Trophoblast cell (in vitro differentiated cells and primary cell): ENCODE results near the gene C12orf57.
A peak's percentile ranks its signal among the peaks of the same experiment; 100 is the strongest.

Experiments
- DNase-seq, 2 donors: peaks; one replicate each; pipeline ENCODE4 v3.0.0-alpha.2; 2016
- H2AFZ ChIP-seq: 2 replicates; pipeline ENCODE4 v1.6.1; 2013; ENCODE audit warnings: low read length, moderate library complexity, mild to moderate bottlenecking; ENCODE audit not compliant: insufficient read depth, poor library complexity
- H2AK5ac ChIP-seq: 2 replicates; pipeline ENCODE4 v1.6.1; 2013; ENCODE audit warnings: mild to moderate bottlenecking, low read length
- H2BK120ac ChIP-seq: 2 replicates; pipeline ENCODE4 v1.6.1; 2013; ENCODE audit warnings: low read length, mild to moderate bottlenecking, moderate library complexity; ENCODE audit not compliant: insufficient read depth, poor library complexity
- H2BK12ac ChIP-seq: 2 replicates; pipeline ENCODE4 v1.6.1; 2013; ENCODE audit warnings: mild to moderate bottlenecking, low read length, moderate library complexity
- H2BK5ac ChIP-seq: 2 replicates; pipeline ENCODE4 v1.6.1; 2013; ENCODE audit warnings: low read length, low read depth, moderate library complexity, mild to moderate bottlenecking; ENCODE audit not compliant: poor library complexity
- H3K14ac ChIP-seq: 2 replicates; pipeline ENCODE4 v1.6.1; 2013; ENCODE audit warnings: mild to moderate bottlenecking, low read length
- H3K18ac ChIP-seq: 2 replicates; pipeline ENCODE4 v1.6.1; 2013; ENCODE audit warnings: mild to moderate bottlenecking, low read length
- H3K23ac ChIP-seq: 2 replicates; pipeline ENCODE4 v1.6.1; 2013; ENCODE audit warnings: low read length
- H3K27ac ChIP-seq: 2 replicates; pipeline ENCODE4 v1.5.1; 2013; ENCODE audit warnings: low read depth, mild to moderate bottlenecking, inconsistent platforms, low read length, moderate library complexity
- H3K27me3 ChIP-seq: 2 replicates; pipeline ENCODE4 v1.6.1; 2013; ENCODE audit warnings: inconsistent platforms, mild to moderate bottlenecking, low read length, moderate library complexity; ENCODE audit not compliant: insufficient read depth
- H3K36me3 ChIP-seq, 2 experiments: 1 replicate in 1 of 2; 2 replicates in 1 of 2; pipeline ENCODE4 v1.6.1; 2013; ENCODE audit warnings: low read length in 2 of 2, mild to moderate bottlenecking in 2 of 2, moderate library complexity in 1 of 2; ENCODE audit not compliant: insufficient read depth in 2 of 2, control insufficient read depth in 1 of 2
- H3K4ac ChIP-seq: 2 replicates; pipeline ENCODE4 v1.6.1; 2013; ENCODE audit warnings: low read depth, mild to moderate bottlenecking, low read length, moderate library complexity
- H3K4me1 ChIP-seq, 2 experiments: 1 replicate in 1 of 2; 2 replicates in 1 of 2; pipeline ENCODE4 v1.6.1; 2013; ENCODE audit warnings: low read length in 2 of 2, mild to moderate bottlenecking in 2 of 2, moderate library complexity in 1 of 2; ENCODE audit not compliant: insufficient read depth in 2 of 2, control insufficient read depth in 1 of 2
- H3K4me2 ChIP-seq: 2 replicates; pipeline ENCODE4 v1.6.1; 2013; ENCODE audit warnings: inconsistent platforms, mild to moderate bottlenecking, low read length, moderate library complexity
- H3K4me3 ChIP-seq: 2 replicates; pipeline ENCODE4 v1.5.1; 2013; ENCODE audit warnings: mild to moderate bottlenecking, low read depth, low read length, inconsistent platforms
- H3K79me1 ChIP-seq: one replicate; pipeline ENCODE4 v1.6.1; 2013; ENCODE audit warnings: low read length
- H3K79me2 ChIP-seq: 2 replicates; pipeline ENCODE4 v1.6.1; 2013; ENCODE audit warnings: low read length, mild to moderate bottlenecking; ENCODE audit not compliant: control insufficient read depth, insufficient read depth, poor library complexity
- H3K9ac ChIP-seq: 2 replicates; pipeline ENCODE4 v1.6.1; 2013; ENCODE audit warnings: mild to moderate bottlenecking, low read length
- H3K9me3 ChIP-seq: 2 replicates; pipeline ENCODE4 v1.6.1; 2013; ENCODE audit warnings: low read depth, mild to moderate bottlenecking, control low read depth, inconsistent platforms, low read length; ENCODE audit not compliant: insufficient read depth
- H4K12ac ChIP-seq: 2 replicates; pipeline ENCODE4 v1.6.1; 2013; ENCODE audit warnings: low read depth, mild to moderate bottlenecking, low read length, moderate library complexity
- H4K8ac ChIP-seq: 2 replicates; pipeline ENCODE4 v1.6.1; 2013; ENCODE audit warnings: low read depth, mild to moderate bottlenecking, low read length, moderate library complexity
- H4K91ac ChIP-seq: one replicate; pipeline ENCODE4 v1.6.1; 2013; ENCODE audit warnings: low read depth, mild to moderate bottlenecking, low read length, moderate library complexity
- WGBS: extraction: QIAGEN DNeasy Blood & Tissue Kit; methylation state at CpG from one replicate; pipeline ENCODE4 v1.1.7; 2013; ENCODE audit warnings: missing lambda C conversion rate; ENCODE audit not compliant: insufficient read length, insufficient coverage; ENCODE audit errors: extremely low coverage; 5-methylcytosine and 5-hydroxymethylcytosine counted together

Gene C12orf57

GRCh38 chr12:6952863-6953441, 9.1 kb downstream of the C12orf57 start:
- no peak overlapping the region for H3K27ac ChIP-seq
- H3K36me3 ChIP-seq = peaks cover 9 to 10% of the 10 kb centered on the region in 2 experiments
- H2AFZ ChIP-seq = no peak overlapping the region
- no peak overlapping the region for H4K12ac ChIP-seq
- no peak overlapping the region for H3K23ac ChIP-seq
- H2BK120ac ChIP-seq = no peak overlapping the region
- H3K9me3 ChIP-seq = no peaks in the 10 kb centered on the region
- H3K27me3 ChIP-seq = no peaks in the 10 kb centered on the region
- H3K79me1 ChIP-seq = no peaks in the 10 kb centered on the region
- H2BK12ac ChIP-seq = no peak overlapping the region
- no peak overlapping the region for H4K91ac ChIP-seq
- no peak overlapping the region for H3K4ac ChIP-seq
- no peak overlapping the region for H4K8ac ChIP-seq
- DNase-seq = no peak
- H3K4me3 ChIP-seq = no peak overlapping the region
- peaks cover 5 to 10% of the 10 kb centered on the region in 2 experiments for H3K4me1 ChIP-seq
- H3K9ac ChIP-seq = no peak overlapping the region
- no peak overlapping the region for H2BK5ac ChIP-seq
- H3K4me2 ChIP-seq = no peak overlapping the region
- no peak overlapping the region for H3K14ac ChIP-seq
- WGBS = no CpG with 5 or more reads among the region's 15 CpGs
- H3K18ac ChIP-seq = no peak overlapping the region
- no peak overlapping the region for H2AK5ac ChIP-seq
- H3K79me2 ChIP-seq = no peaks in the 10 kb centered on the region

GRCh38 chr12:6953442-6954315, 9.9 kb downstream of the C12orf57 start:
- Histone ChIP-seq H2BK12ac (no peak overlapping the region), H2AFZ (no peak overlapping the region), H3K9ac (no peak overlapping the region), H2AK5ac (no peak overlapping the region), H3K36me3 (peaks cover 9 to 11% of the 10 kb centered on the region in 2 experiments), H3K79me1 (no peaks in the 10 kb centered on the region), H3K4ac (no peak overlapping the region), H3K4me2 (no peak overlapping the region), H3K14ac (no peak overlapping the region), H3K4me1 (peaks cover 5 to 10% of the 10 kb centered on the region in 2 experiments), H2BK120ac (no peak overlapping the region), H3K27me3 (no peaks in the 10 kb centered on the region), H3K27ac (no peak overlapping the region), H3K4me3 (no peak overlapping the region), H4K8ac (no peak overlapping the region), H3K79me2 (no peaks in the 10 kb centered on the region), H3K18ac (no peak overlapping the region), H4K91ac (no peak overlapping the region), H3K23ac (no peak overlapping the region), H4K12ac (no peak overlapping the region), H3K9me3 (no peaks in the 10 kb centered on the region), H2BK5ac (no peak overlapping the region)
- no CpG with 5 or more reads among the region's 24 CpGs for WGBS
- DNase-seq = peak in 1 of 2 donors; percentile 41

- Histone ChIP-seq H3K27me3 (no peaks in the 10 kb centered on the region), H2BK12ac (no peak overlapping the region), H2BK120ac (no peak overlapping the region), H3K79me2 (no peaks in the 10 kb centered on the region), H3K36me3 (peaks cover 9 to 11% of the 10 kb centered on the region in 2 experiments), H3K9ac (no peak overlapping the region), H4K91ac (no peak overlapping the region), H3K4me3 (peak overlapping the region; percentile 42), H3K9me3 (no peaks in the 10 kb centered on the region), H2AK5ac (no peak overlapping the region), H4K12ac (no peak overlapping the region), H2BK5ac (no peak overlapping the region), H3K27ac (no peak overlapping the region), H4K8ac (no peak overlapping the region), H3K14ac (no peak overlapping the region), H2AFZ (no peak overlapping the region), H3K4ac (no peak overlapping the region), H3K79me1 (no peaks in the 10 kb centered on the region), H3K4me1 (peaks cover 5 to 10% of the 10 kb centered on the region in 2 experiments), H3K4me2 (no peak overlapping the region), H3K23ac (no peak overlapping the region), H3K18ac (no peak overlapping the region)
- no peak for DNase-seq
- WGBS = no CpG with 5 or more reads among the region's 21 CpGs
These were observed 10.7 kb downstream of the C12orf57 start for GRCh38 chr12:6954316-6955107.

- Histone ChIP-seq H3K23ac (no peak overlapping the region), H3K4me3 (no peak overlapping the region)
- whole genome bisulfite sequencing = no CpG with 5 or more reads among the region's 22 CpGs
These were observed 11.5 kb downstream of the C12orf57 start for GRCh38 chr12:6955108-6956020.

More at GRCh38 chr12:6955108-6956020, 11.5 kb downstream of the C12orf57 start:
- Histone ChIP-seq H2AFZ (no peak overlapping the region), H2BK5ac (no peak overlapping the region), H4K8ac (no peak overlapping the region), H3K27me3 (no peaks in the 10 kb centered on the region), H3K9me3 (no peaks in the 10 kb centered on the region), H3K79me2 (no peaks in the 10 kb centered on the region), H2BK120ac (no peak overlapping the region), H3K9ac (no peak overlapping the region), H2AK5ac (no peak overlapping the region), H4K12ac (no peak overlapping the region), H3K79me1 (no peaks in the 10 kb centered on the region), H3K27ac (no peak overlapping the region), H3K18ac (no peak overlapping the region), H4K91ac (no peak overlapping the region), H3K4me2 (no peak overlapping the region), H3K14ac (no peak overlapping the region), H3K36me3 (peaks cover 10 to 15% of the 10 kb centered on the region in 2 experiments), H3K4me1 (peaks cover 5 to 10% of the 10 kb centered on the region in 2 experiments), H2BK12ac (no peak overlapping the region), H3K4ac (no peak overlapping the region)
- DNase-seq = no peak
